ENCODE measurements around the gene SHISA8.
"Not testable (repeated sequence)": the region's sequence is repeated elsewhere in the genome, so short reads cannot be mapped to it uniquely, and the experiment has no call there.

DNA sequence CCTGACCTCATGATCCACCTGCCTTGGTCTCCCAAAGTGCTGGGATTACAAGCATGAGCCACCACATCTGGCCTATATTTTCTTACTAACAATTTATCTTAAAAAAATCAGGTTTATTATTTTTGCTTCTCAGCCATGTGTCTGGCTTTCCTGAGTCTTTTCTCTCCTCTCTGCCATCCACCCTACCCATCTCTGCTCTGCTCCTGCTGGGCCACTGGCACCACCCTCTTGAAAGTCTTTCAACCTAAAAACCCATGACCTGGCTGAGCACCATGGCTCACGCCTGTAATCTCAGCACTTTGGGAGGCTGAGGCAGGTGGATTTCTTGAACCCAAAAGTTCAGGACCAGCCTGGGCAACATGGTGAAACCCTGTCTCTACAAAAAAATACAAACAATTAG lies 44.8 kb downstream of the SHISA8 start:
- not testable (repeated sequence) for TF ChIP-seq CTCF (IDR thresholded peaks at IDR 0.05; ENCODE audit: poor library complexity, severe bottlenecking); POLR2AphosphoS5 (IDR thresholded peaks at IDR 0.05); EZH2 (IDR thresholded peaks at IDR 0.05; ENCODE audit: borderline replicate concordance, insufficient read depth, low read length, poor library complexity, severe bottlenecking); TAF1 (IDR thresholded peaks at IDR 0.05; ENCODE audit: low read depth)

Data from neural cell (in vitro differentiated cells).